ENCODE results near the gene ADGRF3.
"Not testable (repeated sequence)": the region's sequence is repeated elsewhere in the genome, so short reads cannot be mapped to it uniquely, and the experiment has no call there.

The ADGRF3 gene

GRCh38 chr2:26316845-26317244 lies 29.7 kb downstream of the ADGRF3 start:
- DNase-seq (ENCODE audit: low spot score): no peak

DNA sequence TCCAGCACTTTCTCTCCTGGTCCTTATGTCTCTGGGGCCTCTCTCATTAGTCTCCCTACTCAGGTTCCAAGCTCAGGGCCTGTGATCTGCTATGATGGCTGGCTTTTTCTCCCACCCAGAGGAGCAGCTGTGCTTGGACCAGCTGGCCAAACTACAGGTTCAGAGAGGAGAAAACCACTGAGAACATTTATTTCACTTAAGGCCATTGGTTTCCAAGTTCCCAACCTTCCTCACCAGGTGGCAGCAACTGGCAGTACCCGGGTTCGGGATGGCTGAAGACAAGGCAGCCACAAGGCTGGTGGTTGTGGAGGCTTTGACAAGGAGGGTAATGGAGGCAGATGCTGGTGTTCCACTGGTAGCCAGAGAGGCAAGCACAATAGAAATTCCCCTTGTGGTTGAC lies 30.5 kb downstream of the ADGRF3 start:
- DNase-seq (ENCODE audit: low spot score): no peak

- no peak for DNase-seq (ENCODE audit: low spot score)
These were observed 32.3 kb downstream of the ADGRF3 start for GRCh38 chr2:26314243-26314642.

- no peak for DNase-seq (ENCODE audit: low spot score)
These were observed 33.1 kb downstream of the ADGRF3 start for GRCh38 chr2:26313446-26313845.

DNA sequence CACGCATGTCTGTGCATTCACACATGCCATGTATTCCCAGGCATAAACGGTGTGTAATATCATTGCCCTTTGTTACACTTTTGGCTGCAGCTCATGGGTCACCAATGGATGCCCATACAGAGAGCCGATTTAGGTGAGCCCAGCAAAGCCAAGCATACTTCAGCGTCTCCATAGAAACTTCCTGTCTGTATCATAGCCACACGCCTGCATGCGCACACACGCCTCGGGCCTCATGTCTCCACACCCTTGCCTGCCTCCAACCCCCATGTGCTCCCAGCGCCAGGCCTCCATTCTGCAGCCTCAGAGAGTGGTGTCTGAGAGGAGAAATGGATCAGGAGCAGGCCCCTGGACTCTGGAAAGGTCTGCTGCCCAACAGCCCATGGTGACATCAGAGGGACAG lies 34.1 kb downstream of the ADGRF3 start:
- no peak for DNase-seq (ENCODE audit: low spot score)

GRCh38 chr2:26309921-26310320 lies 36.7 kb downstream of the ADGRF3 start:
- DNase-seq (ENCODE audit: low spot score): no peak

DNA sequence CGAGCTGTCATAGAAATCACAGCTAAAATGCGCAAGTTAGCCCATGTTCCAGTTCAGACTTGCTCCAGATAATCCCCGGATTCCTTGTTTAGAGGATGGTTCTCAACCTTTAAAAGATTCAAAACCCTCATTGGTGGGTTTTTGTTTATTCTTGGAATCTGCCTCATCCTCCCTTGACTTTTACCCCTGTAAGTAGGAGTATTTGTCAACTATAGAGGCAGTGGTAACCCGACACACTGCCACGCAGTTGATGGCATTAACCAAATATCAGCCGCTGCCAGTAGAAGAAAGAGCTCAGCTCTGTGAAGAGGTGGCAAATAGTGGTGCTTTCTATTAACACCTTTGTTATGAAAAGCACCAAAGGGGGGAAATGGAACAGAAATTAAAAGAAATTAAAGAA lies 41.0 kb downstream of the ADGRF3 start:
- DNase-seq (ENCODE audit: low spot score): no peak

- not testable (repeated sequence) for DNase-seq (ENCODE audit: low spot score)
These were observed 41.5 kb downstream of the ADGRF3 start for GRCh38 chr2:26305094-26305493.

- DNase-seq (ENCODE audit: low spot score): no peak
These were observed 43.7 kb downstream of the ADGRF3 start for GRCh38 chr2:26302846-26303245.

DNA sequence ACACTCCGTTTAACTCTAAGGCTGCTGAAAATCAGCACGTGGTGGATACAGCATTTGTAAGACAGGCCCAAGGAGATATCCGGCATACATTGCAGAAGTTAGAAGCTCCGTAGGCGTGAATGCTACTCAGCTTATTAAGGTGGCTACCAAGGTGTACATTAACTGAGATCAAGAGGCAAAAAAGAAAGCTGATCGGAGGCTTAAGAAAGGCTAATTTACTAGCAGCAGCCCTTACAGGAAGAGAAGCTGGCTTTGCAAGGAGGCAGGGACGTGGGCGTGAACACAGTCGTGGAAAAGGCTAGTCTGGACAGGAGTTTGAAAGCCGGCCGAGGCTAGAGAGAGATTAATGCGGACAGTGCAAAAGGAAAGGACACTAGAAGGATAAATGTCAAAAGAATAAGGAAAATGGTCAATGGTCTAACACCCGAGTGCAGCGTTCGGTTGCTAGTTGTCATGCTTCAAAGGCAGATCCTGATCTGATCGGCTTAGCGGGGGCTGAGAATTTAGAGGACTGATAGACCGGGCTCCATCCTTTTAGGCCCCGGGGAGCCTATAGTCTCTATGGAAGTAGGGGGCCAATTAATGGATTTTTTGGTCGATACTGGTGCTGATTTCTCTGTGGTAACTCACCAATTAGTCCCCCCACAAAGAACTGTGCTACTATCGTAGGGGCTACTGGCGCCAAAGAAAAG lies 46.2 kb downstream of the ADGRF3 start:
- no peak for DNase-seq (ENCODE audit: low spot score)

DNA sequence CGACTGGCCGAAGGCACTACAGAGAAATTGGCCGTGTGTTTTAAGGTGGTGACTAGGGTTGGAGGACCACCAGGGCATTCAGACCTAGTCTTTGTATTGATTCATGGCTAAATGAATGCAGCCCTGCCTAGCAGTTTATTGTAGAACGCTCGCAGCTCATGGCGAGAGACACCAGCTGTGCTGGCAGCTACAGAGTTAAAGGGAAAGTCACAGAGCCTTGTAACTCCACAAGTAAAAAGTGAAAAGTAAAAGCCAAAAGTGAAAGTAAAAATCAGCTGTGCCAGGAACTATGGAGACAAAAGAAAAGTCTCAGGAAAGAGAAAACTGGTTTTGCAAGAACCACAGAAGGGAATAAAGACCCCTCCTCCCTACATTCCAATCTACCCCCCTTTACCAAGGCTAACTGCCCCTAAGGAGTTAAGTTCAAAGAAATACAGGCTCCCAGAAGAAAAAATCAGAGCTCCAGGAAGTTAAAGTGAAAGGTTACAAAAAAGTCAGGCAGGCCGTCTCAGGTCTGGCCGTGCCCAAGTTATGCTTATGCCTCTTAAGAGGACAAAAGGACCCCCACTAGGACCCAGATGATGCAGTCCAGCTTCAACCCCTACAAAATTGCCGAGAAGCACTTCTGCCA lies 47.0 kb downstream of the ADGRF3 start:
- DNase-seq (ENCODE audit: low spot score): peak; percentile 74

DNA sequence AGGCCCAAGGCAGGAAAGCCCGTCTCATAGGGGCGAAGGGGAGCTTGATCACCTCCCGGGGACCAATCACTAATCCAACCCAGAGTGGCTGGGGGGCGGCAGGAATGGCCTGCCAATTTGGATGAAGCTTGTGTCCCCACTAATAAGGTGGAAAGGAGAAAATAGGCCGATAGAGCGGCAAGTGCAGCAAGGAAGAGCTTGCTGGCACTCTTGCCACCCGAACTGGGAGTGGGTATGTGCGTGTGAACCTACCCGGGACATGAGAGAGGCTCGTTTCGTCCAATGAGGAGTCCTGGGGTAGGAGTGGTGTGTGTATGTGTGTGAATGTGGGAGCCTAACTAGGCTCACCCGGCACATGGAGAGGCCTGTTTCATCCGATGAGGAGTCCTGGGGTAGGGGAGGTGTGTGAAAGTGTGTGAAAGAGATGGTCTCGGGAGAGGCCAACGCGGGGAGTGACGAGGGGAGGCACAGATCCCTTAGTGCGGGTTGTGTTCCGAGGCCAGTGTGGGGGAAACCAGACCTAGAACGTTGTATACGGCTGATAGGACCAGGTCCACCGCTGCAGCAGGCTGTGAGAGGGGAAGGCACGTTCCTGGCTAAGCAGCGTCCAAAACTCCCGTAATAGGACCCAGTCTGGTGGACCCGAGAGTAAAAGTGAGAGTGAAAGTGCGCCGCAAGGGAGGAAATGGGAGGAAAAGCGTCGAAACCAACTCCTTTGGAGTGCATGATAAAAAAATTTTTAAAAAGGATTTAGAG lies 47.8 kb downstream of the ADGRF3 start:
- DNase-seq (ENCODE audit: low spot score): peak; percentile 55

GRCh38 chr2:26298286-26298637 lies 48.3 kb downstream of the ADGRF3 start:
- no peak for DNase-seq (ENCODE audit: low spot score)

DNA sequence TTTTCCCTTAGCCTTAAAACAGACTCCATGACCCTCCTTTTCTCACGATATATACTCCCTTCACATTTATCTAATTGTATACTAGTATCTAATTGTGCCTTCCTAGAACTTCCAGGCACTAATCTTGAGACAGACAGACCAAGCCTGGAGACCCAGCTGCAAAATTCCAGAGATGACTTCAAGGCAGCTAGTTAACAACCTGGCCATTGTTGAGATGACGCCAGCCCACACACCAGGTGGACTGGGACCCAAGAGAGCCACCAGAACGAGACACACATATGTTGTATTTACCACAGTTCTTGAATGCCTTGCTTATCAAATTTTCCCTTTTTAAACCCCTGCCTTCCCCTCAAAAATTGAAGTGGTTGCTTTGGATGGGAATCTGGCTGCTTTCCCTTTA lies 49.5 kb downstream of the ADGRF3 start:
- no peak for DNase-seq (ENCODE audit: low spot score)

DNA sequence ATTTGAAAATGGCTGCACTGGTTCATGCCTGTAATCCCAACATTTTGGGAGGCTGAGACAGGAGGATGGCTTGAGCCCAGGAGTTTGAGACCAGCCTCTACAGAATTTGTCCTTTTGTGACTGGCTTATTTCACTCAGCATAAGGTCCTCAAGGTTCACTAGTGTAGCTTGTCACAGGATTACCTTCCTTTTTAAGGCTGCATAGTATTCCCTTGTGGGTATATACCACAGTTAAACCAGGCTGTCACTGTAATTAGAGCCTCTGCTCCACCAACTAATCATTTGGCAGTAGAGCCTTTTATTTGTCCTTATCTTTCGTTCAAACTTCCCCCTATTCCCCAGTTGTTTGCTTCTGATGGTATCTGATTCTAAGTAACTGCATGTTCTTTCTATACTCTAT lies 51.1 kb downstream of the ADGRF3 start:
- DNase-seq (ENCODE audit: low spot score): no peak

DNA sequence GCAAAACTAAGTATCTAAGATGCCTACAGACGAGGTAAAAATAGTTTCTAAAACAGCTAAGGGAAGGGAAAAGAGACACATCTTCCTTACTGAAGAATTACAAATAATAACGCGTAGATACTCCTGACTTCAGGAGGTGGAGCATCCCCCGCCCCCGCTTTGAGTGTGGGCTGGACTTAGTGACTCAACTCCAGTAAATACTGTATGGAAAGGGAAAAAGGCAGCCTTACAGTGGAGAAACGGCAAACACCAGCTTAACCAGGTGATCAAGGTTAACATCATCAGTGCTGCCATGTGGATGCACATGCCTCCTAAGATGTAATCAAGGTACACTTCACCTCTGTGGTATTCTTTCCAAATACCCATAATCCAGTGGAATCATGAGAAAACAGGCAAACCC lies 53.9 kb downstream of the ADGRF3 start:
- DNase-seq (ENCODE audit: low spot score): no peak

- no peak for DNase-seq (ENCODE audit: low spot score)
These were observed 56.6 kb downstream of the ADGRF3 start for GRCh38 chr2:26290001-26290400.

DNA sequence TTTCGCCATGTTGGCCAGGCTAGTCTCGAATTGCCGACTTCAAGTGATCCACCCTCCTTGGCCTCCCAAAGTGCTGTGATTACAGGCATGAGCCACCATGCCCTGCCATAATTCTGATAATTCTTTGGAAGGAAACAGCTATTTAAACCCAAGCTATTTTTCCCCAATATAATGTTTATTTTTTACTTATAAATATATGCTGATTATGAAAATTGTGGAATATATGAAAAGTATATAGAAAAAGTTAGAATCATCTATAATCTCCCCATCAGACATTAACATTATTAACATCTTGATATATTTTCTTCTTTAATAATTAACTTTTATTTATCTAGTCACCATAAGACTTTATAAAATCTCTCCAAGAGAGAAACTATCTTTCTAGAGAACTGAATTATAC lies 60.7 kb downstream of the ADGRF3 start:
- no peak for DNase-seq (ENCODE audit: low spot score)

DNA sequence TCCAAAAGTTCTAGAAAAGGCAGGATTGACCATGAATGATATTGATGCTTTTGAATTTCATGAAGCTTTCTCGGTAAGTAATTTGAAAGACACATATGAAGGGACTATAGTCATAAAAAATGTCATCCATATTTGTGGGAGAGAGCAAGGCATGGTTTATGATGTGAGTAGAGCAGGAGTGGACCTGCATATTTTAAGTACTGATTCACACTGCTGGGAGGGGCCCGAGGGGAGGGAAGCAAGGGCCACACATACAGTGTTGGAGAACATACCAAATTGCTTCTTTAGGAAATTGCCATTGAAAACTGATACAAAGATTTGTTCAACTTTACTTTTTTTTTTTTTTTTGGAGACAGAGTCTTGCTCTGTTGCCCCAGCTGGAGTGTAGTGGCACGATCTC lies 62.5 kb downstream of the ADGRF3 start:
- no peak for DNase-seq (ENCODE audit: low spot score)

DNA sequence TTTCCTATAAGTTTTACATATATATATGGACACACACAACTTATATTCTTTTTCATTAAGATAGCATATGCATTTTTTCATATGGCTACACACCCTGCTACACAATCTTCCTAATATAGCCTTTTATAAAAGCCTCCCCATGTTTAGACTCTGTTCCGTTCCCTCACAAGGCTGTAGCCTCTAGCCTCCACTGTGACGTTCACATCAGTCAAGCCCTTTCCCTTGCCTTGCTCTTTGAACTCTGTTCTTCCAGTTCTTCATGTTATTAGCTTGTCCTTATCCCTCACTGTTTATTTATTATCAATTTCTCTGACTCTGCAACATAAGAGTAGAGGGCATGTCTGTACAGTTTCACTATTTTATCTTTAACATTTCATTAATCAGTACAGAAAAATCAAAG lies 63.0 kb downstream of the ADGRF3 start:
- DNase-seq (ENCODE audit: low spot score): no peak

DNA sequence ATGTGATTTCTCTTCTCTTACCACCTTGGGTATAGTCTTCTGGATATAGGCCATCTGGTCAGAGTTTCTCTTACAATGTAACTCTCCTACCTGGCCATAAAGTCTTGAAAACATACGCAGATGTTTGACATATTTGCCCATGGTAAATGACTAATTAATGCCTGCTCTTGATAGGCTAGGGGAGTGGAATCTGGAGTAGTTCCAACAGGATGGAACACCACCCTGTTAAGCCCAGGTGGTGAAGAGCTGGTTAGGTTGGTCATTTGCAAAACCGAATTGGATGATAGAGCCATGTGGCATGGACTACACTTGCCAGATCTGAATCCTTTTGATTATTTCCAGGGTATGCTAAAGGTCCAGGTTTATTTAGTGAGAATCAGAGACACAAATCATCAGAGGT lies 65.4 kb downstream of the ADGRF3 start:
- DNase-seq (ENCODE audit: low spot score): no peak

GRCh38 chr2:26279886-26280285 lies 66.7 kb downstream of the ADGRF3 start:
- no peak for DNase-seq (ENCODE audit: low spot score)

DNA sequence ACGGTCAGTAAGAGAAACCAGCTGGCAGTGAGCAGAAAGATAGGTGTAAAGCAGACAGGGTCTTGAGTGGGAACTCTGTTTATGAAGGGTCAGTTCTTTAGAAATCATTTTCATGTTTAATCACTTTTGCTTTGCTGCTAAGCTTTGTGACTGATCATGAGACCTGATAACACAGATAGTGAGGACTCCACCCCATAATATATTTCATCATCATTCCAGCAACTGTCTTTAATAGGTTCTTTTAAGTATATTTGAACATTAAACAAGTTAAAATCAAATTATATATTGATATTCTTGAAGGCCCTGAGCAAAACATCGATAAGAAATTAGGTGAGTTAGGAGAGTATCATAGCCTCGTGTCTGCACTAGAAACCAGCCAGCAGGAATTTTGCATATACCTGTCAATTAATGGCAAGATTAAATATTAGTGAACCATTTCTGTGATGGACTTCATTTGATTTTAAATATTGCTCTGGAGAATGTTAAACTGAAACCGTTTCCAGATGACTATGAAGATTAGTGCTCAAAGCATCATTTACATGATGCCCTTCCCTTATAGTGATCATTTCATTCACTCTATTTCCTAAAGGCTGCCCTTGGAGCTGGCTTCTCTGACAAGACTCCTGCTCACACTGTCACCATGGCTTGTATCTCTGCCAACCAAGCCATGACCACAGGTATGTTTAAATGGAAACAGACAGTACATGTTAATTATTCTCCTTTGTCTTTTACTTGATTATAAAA lies 69.9 kb downstream of the ADGRF3 start:
- no peak for DNase-seq (ENCODE audit: low spot score)
